GM23338 (cell line): ENCODE measurements around the gene SEMA6B.

Source experiments
- EZH2 ChIP-seq: fragments of 200-600 bp; sonication (generic); IDR thresholded peaks from one replicate; pipeline ENCODE4 v1.8.0; 2017; ENCODE audit warnings: antibody characterized with exemption, mild to moderate bottlenecking, low read depth; ENCODE audit not compliant: unreplicated experiment
- POLR2AphosphoS5 ChIP-seq: IDR thresholded peaks from 2 replicates; pipeline ENCODE4 v1.6.1; 2016; ENCODE audit warnings: antibody characterized with exemption, low read depth
- TF ChIP-seq, protein P1 (sequence below), 2 experiments: fragments of 200-600 bp in 1 of 2; sonication (generic) in 1 of 2; conservative IDR thresholded peaks; 2 replicates each; pipeline versions ENCODE4 v1.5.1 to v1.6.1; 2016 to 2017; ENCODE audit warnings: antibody characterized with exemption in 2 of 2, low read depth in 2 of 2, mild to moderate bottlenecking in 2 of 2, moderate library complexity in 1 of 2

DNA sequence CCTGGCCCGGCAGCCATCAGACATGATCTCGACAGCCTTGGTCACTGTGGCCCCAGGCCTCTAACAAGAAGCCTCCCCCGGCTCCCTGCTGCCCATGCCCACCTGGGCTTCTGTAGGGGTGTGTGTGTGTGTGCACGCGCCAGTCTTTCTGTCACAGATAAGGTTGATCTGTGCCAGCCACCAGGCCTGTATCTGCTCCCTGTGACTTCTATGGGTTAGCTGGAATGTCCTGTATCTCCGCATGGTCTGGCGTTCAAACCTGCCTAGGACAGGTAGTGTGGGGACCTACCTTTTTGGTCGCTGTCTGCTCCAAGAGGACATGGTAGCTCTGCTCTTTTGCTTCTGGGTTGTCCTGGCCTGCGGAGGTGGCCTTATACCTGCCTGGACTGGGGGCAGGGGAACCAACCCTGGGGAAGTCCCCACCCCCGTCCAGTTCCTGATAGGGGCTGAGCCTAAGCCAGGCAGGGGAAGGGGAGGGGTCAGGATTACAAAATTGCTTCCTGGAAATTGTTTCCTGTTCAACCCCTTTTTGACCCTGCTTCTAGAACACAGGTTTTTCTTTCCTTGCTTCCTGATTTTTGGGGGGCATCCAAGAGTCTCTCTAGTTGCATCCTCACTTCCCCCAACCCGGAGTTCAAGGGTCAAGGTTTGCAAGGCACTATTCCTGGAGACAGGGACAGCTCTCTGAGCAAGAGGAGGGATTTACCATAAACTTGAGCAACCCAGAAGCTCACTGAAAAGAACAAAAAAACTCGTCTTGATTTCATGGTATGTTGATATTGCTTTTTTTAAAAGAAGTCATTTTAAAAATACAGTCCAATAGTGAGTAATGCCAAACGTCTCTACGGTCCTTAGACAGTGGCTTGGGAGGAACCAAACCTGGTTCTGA lies 19.5 kb downstream of the SEMA6B start, which contains the start of gene LRG1:
- TF ChIP-seq, protein P1, sequence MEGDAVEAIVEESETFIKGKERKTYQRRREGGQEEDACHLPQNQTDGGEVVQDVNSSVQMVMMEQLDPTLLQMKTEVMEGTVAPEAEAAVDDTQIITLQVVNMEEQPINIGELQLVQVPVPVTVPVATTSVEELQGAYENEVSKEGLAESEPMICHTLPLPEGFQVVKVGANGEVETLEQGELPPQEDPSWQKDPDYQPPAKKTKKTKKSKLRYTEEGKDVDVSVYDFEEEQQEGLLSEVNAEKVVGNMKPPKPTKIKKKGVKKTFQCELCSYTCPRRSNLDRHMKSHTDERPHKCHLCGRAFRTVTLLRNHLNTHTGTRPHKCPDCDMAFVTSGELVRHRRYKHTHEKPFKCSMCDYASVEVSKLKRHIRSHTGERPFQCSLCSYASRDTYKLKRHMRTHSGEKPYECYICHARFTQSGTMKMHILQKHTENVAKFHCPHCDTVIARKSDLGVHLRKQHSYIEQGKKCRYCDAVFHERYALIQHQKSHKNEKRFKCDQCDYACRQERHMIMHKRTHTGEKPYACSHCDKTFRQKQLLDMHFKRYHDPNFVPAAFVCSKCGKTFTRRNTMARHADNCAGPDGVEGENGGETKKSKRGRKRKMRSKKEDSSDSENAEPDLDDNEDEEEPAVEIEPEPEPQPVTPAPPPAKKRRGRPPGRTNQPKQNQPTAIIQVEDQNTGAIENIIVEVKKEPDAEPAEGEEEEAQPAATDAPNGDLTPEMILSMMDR (conservative IDR thresholded peaks at IDR 0.05; ENCODE audit: low read depth in 2 of 2) = no peak
- TF ChIP-seq POLR2AphosphoS5 = no peak
- no peak for TF ChIP-seq EZH2
